ENCODE measurements around the gene EIF2S1. TPM values are rescaled to one million over a fixed set of nuclear protein-coding genes. Genes with fewer than 3 reads are reported as not detected.
"Not testable (repeated sequence)": the region's sequence is repeated elsewhere in the genome, so short reads cannot be mapped to it uniquely, and the experiment has no call there.

EIF2S1 gene
- total RNA-seq, 2 donors from 2014 or later, result 114 to 136 TPM

GRCh38 chr14:67411370-67411769 lies 51.2 kb downstream of the EIF2S1 start:
- Histone ChIP-seq H3K9me3 (ENCODE audit: control insufficient read depth, low read length) (no peaks in the 10 kb centered on the region), H3K4me3 (ENCODE audit: low read length) (no peak overlapping the region), H3K27ac (ENCODE audit: low read depth, low read length) (no peak overlapping the region), H3K36me3 (ENCODE audit: control insufficient read depth, insufficient read depth, low read length) (no peaks in the 10 kb centered on the region), H3K27me3 (ENCODE audit: control insufficient read depth, insufficient read depth, low read length, poor library complexity, severe bottlenecking) (no peaks in the 10 kb centered on the region), H3K9ac (ENCODE audit: extremely low read depth, low read length, poor library complexity, severe bottlenecking) (no peak overlapping the region), H3K4me1 (ENCODE audit: control insufficient read depth, insufficient read depth, low read length) (no peaks in the 10 kb centered on the region)
- 87 to 92% methylated on average over 7 of the region's 8 CpGs for WGBS, 2 experiments (ENCODE audit: insufficient coverage in 1 of 2, insufficient read length in 1 of 2)
- no peak for TF ChIP-seq CTCF (conservative IDR thresholded peaks at IDR 0.05)
- no peak for DNase-seq
- Mint-ChIP-seq H3K4me1 (peaks cover 13% of the 10 kb centered on the region), H3K9me3 (no peaks in the 10 kb centered on the region), H3K4me3 (peak overlapping the region; percentile 32), H3K27ac (no peak overlapping the region), H3K27me3 (ENCODE audit: insufficient read depth) (peaks cover 14% of the 10 kb centered on the region), H3K36me3 (ENCODE audit: low read depth) (no peaks in the 10 kb centered on the region)

- Mint-ChIP-seq H3K9me3 (no peaks in the 10 kb centered on the region), H3K27ac (no peak within 1 kb of the TSS), H3K36me3 (ENCODE audit: low read depth) (no peaks in the 10 kb centered on the region), H3K4me1 (peaks cover 16% of the 10 kb centered on the region), H3K4me3 (peak within 1 kb of the TSS; percentile 32), H3K27me3 (ENCODE audit: insufficient read depth) (peaks cover 14% of the 10 kb centered on the region)
- Histone ChIP-seq H3K9ac (ENCODE audit: extremely low read depth, low read length, poor library complexity, severe bottlenecking) (no peak within 1 kb of the TSS), H3K9me3 (ENCODE audit: control insufficient read depth, low read length) (no peaks in the 10 kb centered on the region), H3K4me3 (ENCODE audit: low read length) (no peak within 1 kb of the TSS), H3K4me1 (ENCODE audit: control insufficient read depth, insufficient read depth, low read length) (no peaks in the 10 kb centered on the region), H3K36me3 (ENCODE audit: control insufficient read depth, insufficient read depth, low read length) (no peaks in the 10 kb centered on the region), H3K27me3 (ENCODE audit: control insufficient read depth, insufficient read depth, low read length, poor library complexity, severe bottlenecking) (no peaks in the 10 kb centered on the region), H3K27ac (ENCODE audit: low read depth, low read length) (no peak within 1 kb of the TSS)
- DNase-seq, result no peak
- 88 to 94% methylated on average over 27 to 63 of the region's 63 CpGs for WGBS, 2 experiments (ENCODE audit: insufficient coverage in 1 of 2, insufficient read length in 1 of 2)
- no peak for TF ChIP-seq CTCF (conservative IDR thresholded peaks at IDR 0.05)
Observed at GRCh38 chr14:67411820-67412421, 51.8 kb downstream of the EIF2S1 start, which contains the start of gene PLEK2. Gene PLEK2 (minus strand): TSS chr14:67412165. CDS start chr14:67412059, 106 bp downstream.

DNA sequence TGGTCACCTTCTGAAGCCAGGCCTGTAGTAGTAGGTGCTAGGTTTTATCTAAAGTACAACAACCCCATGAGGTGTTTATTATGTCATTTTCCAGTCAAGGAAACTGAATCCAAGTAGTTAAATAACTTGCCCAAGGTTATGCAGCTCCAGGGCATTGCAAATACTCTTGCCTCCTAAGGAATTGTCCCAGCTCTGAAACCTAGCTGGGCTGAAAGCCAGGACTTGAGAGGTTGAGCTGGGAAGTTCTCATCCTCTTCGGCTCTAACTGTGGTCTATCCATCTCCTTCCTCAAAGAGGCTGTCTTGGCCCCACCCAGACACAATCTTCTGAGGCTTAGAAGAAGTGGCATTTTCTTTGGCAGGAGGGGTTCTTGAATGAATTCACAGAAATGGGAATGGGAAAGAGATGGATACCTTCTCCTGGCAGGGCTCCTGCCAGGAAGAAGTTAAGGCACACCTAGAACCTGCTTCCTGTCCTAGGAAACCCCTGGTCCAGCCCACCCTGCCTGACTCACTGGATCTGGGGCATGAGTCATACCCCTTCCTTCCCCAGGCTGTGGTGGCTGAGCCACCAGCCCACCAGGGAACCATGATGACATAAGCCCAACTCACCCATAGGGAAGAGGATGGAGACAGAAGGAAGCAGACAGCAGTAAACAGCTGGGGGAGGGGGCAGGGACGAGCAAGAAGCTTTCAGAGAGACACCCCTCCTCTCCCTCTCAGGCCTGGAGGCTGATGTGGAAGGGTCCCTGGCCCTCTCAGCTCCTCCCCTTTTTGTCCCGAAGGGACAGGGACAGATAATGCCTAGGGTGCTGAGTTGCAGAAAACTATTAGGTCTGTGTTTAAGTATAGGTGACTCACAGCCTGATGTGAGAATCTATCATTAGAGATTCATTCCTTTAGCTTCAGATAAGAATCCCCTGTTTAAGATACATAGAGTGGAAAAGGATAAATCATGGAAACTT lies 54.0 kb downstream of the EIF2S1 start:
- Mint-ChIP-seq H3K36me3 (ENCODE audit: low read depth) (no peaks in the 10 kb centered on the region), H3K4me3 (no peak overlapping the region), H3K27ac (no peak overlapping the region), H3K9me3 (no peaks in the 10 kb centered on the region), H3K27me3 (ENCODE audit: insufficient read depth) (peaks cover 14% of the 10 kb centered on the region), H3K4me1 (peaks cover 16% of the 10 kb centered on the region)
- peak; percentile 85 for DNase-seq
- TF ChIP-seq CTCF (conservative IDR thresholded peaks at IDR 0.05), result no peak
- H3K4me1 ChIP-seq (ENCODE audit: control insufficient read depth, insufficient read depth, low read length), result no peaks in the 10 kb centered on the region
- H3K27me3 ChIP-seq (ENCODE audit: control insufficient read depth, insufficient read depth, low read length, poor library complexity, severe bottlenecking), result no peaks in the 10 kb centered on the region
- no peak overlapping the region for H3K4me3 ChIP-seq (ENCODE audit: low read length)
- H3K9me3 ChIP-seq (ENCODE audit: control insufficient read depth, low read length), result no peaks in the 10 kb centered on the region
- WGBS, 2 experiments (ENCODE audit: insufficient coverage in 1 of 2, insufficient read length in 1 of 2), result 53% methylated on average over 3 of the region's 3 CpGs; no CpG with 5 or more reads in 1 of the 2 experiments
- no peak overlapping the region for H3K9ac ChIP-seq (ENCODE audit: extremely low read depth, low read length, poor library complexity, severe bottlenecking)
- H3K27ac ChIP-seq (ENCODE audit: low read depth, low read length), result no peak overlapping the region
- no peaks in the 10 kb centered on the region for H3K36me3 ChIP-seq (ENCODE audit: control insufficient read depth, insufficient read depth, low read length)

DNA sequence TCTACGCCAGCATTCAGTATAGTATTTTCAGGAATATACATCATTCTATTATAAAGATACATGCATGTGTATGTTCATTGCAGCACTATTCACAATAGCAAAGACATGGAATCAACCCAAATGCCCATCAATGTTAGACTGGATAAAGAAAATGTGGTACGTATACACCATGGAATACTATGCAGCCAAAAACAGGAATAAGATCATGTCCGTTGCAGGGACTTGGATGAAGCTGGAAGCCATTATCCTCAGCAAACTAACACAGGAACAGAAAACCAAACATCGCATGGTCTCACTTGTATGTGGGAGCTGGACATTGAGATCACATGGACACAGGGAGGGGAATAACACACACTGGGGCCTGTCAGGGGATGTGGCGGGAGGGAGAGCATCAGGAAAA lies 55.5 kb downstream of the EIF2S1 start:
- H3K9me3 ChIP-seq (ENCODE audit: control insufficient read depth, low read length); H3K27ac ChIP-seq (ENCODE audit: low read depth, low read length); H3K36me3 ChIP-seq (ENCODE audit: control insufficient read depth, insufficient read depth, low read length); H3K36me3 Mint-ChIP-seq (ENCODE audit: low read depth); H3K27me3 ChIP-seq (ENCODE audit: control insufficient read depth, insufficient read depth, low read length, poor library complexity, severe bottlenecking); DNase-seq; H3K4me1 ChIP-seq (ENCODE audit: control insufficient read depth, insufficient read depth, low read length); H3K4me3 Mint-ChIP-seq; H3K27ac Mint-ChIP-seq; H3K9me3 Mint-ChIP-seq; H3K4me3 ChIP-seq (ENCODE audit: low read length); H3K9ac ChIP-seq (ENCODE audit: extremely low read depth, low read length, poor library complexity, severe bottlenecking): not testable (repeated sequence)
- Mint-ChIP-seq H3K4me1 (peaks cover 12% of the 10 kb centered on the region), H3K27me3 (ENCODE audit: insufficient read depth) (peaks cover 14% of the 10 kb centered on the region)
- WGBS, 2 experiments (ENCODE audit: insufficient coverage in 1 of 2, insufficient read length in 1 of 2), result 72 to 92% methylated on average over 3 to 5 of the region's 5 CpGs
